Cardiac muscle cell (in vitro differentiated cells and primary cell): ENCODE data around the gene KCTD21. TPM values are rescaled to one million over a fixed set of nuclear protein-coding genes. Genes with fewer than 3 reads are reported as not detected.

ENCODE experiments used
- DNase-seq, 2 donors: peaks; one replicate each; pipeline versions ENCODE4 v3.0.0 to v3.0.0-alpha.2; 2010 to 2017; ENCODE audit warnings: low read depth in 1 of 2, low spot score in 1 of 2
- H3K27ac ChIP-seq: fragments of 200-600 bp; sonication (generic); 2 replicates; pipeline ENCODE4 v1.5.1; 2016
- H3K27me3 ChIP-seq: fragments of 200-600 bp; sonication (generic); 2 replicates; pipeline ENCODE4 v1.6.0; 2016; ENCODE audit warnings: control low read depth
- H3K36me3 ChIP-seq: fragments of 200-600 bp; sonication (generic); 2 replicates; pipeline ENCODE4 v1.5.1; 2016; ENCODE audit warnings: control low read depth
- H3K4me1 ChIP-seq: fragments of 200-600 bp; sonication (generic); 2 replicates; pipeline ENCODE4 v1.8.1; 2017; ENCODE audit warnings: low read depth, mild to moderate bottlenecking, mixed run types
- H3K4me3 ChIP-seq: fragments of 200-600 bp; sonication (generic); 2 replicates; pipeline ENCODE4 v1.5.1; 2016; ENCODE audit warnings: mild to moderate bottlenecking
- H3K9me3 ChIP-seq: fragments of 200-600 bp; sonication (generic); 2 replicates; pipeline ENCODE4 v1.5.1; 2017; ENCODE audit warnings: low read depth, mild to moderate bottlenecking, control low read depth
- polyA plus RNA-seq: library from polyadenylated mRNA; unstranded; fragments of >200 nt; fragmentation: Nextera tagmentation; extraction: Ambion mirVana; gene quantifications from 2 replicates; pipeline ENCODE4 v1.2.1, GENCODE V29; 2016
- total RNA-seq: library from RNA; depleted of rRNA; stranded (reverse); fragments of >200 nt; gene quantifications from 2 replicates; pipeline ENCODE4 v1.2.3, GENCODE V29; 2016
- TF ChIP-seq, protein P1 (sequence below): IDR thresholded peaks from 2 replicates; pipeline ENCODE4 v1.5.1; 2012; ENCODE audit warnings: low read depth, mild to moderate bottlenecking, low read length

KCTD21 gene
- total and polyA plus RNA-seq, 2 experiments from 2014 or later = 5.8 to 8.6 TPM

- Histone ChIP-seq H3K36me3 (peaks cover 27% of the 10 kb centered on the region), H3K4me1 (no peaks in the 10 kb centered on the region), H3K4me3 (no peak overlapping the region), H3K27me3 (no peaks in the 10 kb centered on the region), H3K9me3 (no peaks in the 10 kb centered on the region), H3K27ac (no peak overlapping the region)
- TF ChIP-seq, protein P1, sequence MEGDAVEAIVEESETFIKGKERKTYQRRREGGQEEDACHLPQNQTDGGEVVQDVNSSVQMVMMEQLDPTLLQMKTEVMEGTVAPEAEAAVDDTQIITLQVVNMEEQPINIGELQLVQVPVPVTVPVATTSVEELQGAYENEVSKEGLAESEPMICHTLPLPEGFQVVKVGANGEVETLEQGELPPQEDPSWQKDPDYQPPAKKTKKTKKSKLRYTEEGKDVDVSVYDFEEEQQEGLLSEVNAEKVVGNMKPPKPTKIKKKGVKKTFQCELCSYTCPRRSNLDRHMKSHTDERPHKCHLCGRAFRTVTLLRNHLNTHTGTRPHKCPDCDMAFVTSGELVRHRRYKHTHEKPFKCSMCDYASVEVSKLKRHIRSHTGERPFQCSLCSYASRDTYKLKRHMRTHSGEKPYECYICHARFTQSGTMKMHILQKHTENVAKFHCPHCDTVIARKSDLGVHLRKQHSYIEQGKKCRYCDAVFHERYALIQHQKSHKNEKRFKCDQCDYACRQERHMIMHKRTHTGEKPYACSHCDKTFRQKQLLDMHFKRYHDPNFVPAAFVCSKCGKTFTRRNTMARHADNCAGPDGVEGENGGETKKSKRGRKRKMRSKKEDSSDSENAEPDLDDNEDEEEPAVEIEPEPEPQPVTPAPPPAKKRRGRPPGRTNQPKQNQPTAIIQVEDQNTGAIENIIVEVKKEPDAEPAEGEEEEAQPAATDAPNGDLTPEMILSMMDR = no peak
- DNase-seq = no peak
Observed at GRCh38 chr11:78220218-78221157, 32.1 kb upstream of the KCTD21 start.

DNA sequence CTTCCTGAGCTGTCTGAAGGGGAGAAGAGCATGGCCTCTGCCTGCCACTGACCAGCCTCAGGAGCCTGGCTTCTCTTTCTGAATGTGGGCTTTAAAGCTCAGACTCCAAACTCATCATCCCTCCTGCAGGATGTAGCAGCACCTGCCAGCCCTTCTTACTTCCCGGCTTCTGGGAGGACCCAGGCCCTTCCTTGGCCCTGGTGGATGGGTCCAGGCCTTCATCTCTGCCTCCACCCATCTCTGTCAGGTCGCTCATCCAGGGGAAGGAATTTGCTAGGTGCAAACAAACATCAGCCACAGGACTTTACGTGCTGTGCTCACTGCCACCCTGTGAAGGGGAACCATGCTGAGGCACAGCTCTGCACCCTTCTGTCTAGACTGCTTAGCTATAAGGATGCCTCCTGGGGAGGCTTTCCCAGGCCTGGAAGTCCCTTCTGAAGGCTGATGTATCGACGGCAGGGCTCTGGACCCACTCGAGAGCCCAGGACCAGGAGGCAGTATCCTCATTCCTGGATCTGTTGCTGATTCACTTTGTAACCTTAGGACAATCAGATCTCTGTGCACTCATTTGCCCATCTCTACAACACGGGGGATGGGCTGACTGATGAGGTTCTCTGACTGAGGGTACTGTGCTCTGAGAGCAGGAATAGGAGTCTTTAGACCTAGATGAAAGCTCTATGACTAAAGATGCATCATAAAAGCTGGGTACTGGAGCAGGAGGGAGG is 31.2 kb upstream of the KCTD21 start:
- TF ChIP-seq, protein P1 = no peak
- H3K36me3 ChIP-seq = peaks cover 27% of the 10 kb centered on the region

DNA sequence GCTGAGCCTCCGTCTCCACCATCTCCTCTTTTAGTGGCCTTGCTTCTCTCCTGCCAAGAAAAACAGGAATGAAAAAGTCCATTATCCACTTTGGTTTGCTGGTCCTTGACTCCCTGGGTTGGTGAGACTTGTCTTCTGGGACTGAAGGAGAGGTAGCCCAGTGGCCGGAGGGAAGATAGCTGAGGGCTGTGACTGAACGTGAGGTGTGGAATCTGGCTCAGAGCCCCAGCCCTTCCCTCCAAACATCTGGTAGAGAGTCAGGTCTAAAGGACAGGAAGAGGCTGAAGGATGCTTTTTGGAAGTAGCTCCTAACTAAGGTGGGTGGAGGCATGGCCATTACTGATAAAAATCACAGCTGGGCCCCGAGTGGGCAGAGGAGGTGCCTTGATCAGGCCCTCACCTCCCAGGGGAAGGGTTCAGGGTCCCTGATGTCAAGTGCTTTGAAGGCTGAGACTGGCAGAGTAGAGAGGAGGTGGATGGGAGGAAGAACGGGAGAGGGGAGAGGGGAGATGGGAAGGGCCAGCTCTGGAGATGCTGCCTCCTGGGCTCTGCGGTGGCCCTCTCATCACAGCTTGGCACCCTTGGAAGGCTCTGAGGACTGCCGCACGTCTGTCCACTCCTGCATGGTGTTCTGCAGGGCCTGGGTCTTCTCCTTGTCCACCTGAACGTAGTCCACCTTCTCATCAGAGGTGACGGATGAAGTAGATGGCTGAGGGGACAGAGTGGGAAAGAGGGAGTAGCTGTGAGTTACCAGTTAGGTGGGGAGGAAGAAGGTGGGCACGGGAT is 30.5 kb upstream of the KCTD21 start:
- DNase-seq = no peak
- no peak overlapping the region for H3K27ac ChIP-seq
- H3K9me3 ChIP-seq = no peaks in the 10 kb centered on the region
- no peak overlapping the region for H3K4me3 ChIP-seq
- H3K4me1 ChIP-seq = no peaks in the 10 kb centered on the region
- H3K27me3 ChIP-seq = no peaks in the 10 kb centered on the region
- peaks cover 25% of the 10 kb centered on the region for H3K36me3 ChIP-seq
- TF ChIP-seq, protein P1 = no peak

More for the DNA sequence above, 31.2 kb upstream of the KCTD21 start:
- H3K4me1 ChIP-seq = no peaks in the 10 kb centered on the region
- no peak for DNase-seq
- no peak overlapping the region for H3K27ac ChIP-seq
- no peaks in the 10 kb centered on the region for H3K27me3 ChIP-seq
- no peak overlapping the region for H3K4me3 ChIP-seq
- H3K9me3 ChIP-seq = no peaks in the 10 kb centered on the region

- no peak overlapping the region for H3K4me3 ChIP-seq
- DNase-seq = no peak
- H3K36me3 ChIP-seq = peaks cover 25% of the 10 kb centered on the region
- peaks cover 7% of the 10 kb centered on the region for H3K4me1 ChIP-seq
- H3K9me3 ChIP-seq = no peaks in the 10 kb centered on the region
- no peaks in the 10 kb centered on the region for H3K27me3 ChIP-seq
- TF ChIP-seq, protein P1 = no peak
- H3K27ac ChIP-seq = no peak overlapping the region
Observed at GRCh38 chr11:78217650-78218541, 29.5 kb upstream of the KCTD21 start.
